ENCODE data around the gene ENO3. TPM values are rescaled to one million over a fixed set of nuclear protein-coding genes. Genes with fewer than 3 reads are reported as not detected.

Gene ENO3
- total RNA-seq, 1 donor from 2014 or later: 6.2 TPM

GRCh38 chr17:4937553-4937952, 13.4 kb upstream of the ENO3 start:
- no peak for DNase-seq (ENCODE audit: low spot score)

GRCh38 chr17:4938069-4938491, 12.8 kb upstream of the ENO3 start:
- DNase-seq (ENCODE audit: low spot score): no peak

- DNase-seq (ENCODE audit: low spot score): no peak
Measured at GRCh38 chr17:4938688-4939545, 12.0 kb upstream of the ENO3 start.

GRCh38 chr17:4939546-4939795, 11.4 kb upstream of the ENO3 start:
- DNase-seq (ENCODE audit: low spot score): no peak

- peak; percentile 97 for DNase-seq (ENCODE audit: low spot score)
Measured at GRCh38 chr17:4939796-4940554, 10.9 kb upstream of the ENO3 start, which contains the start of the genes RNF167 and SLC25A11. Gene RNF167, plus strand, starts transcription at chr17:4940268. Its CDS starts 642 bp downstream, at chr17:4940910. Gene SLC25A11, minus strand, starts transcription at chr17:4940046. Its CDS starts 136 bp downstream, at chr17:4939910.

- DNase-seq (ENCODE audit: low spot score): no peak
Measured at GRCh38 chr17:4940555-4941318, 10.2 kb upstream of the ENO3 start.

- DNase-seq (ENCODE audit: low spot score): no peak
Measured at GRCh38 chr17:4941319-4941610, 9.7 kb upstream of the ENO3 start.

GRCh38 chr17:4942760-4943508, 8.0 kb upstream of the ENO3 start:
- DNase-seq (ENCODE audit: low spot score): no peak

- no peak for DNase-seq (ENCODE audit: low spot score)
Measured at GRCh38 chr17:4944163-4944553, 6.8 kb upstream of the ENO3 start.

GRCh38 chr17:4944554-4945175, 6.3 kb upstream of the ENO3 start:
- no peak for DNase-seq (ENCODE audit: low spot score)

GRCh38 chr17:4945176-4945943, 5.6 kb upstream of the ENO3 start:
- peak; percentile 80 for DNase-seq (ENCODE audit: low spot score)

- no peak for DNase-seq (ENCODE audit: low spot score)
Measured at GRCh38 chr17:4945944-4946280, 5.0 kb upstream of the ENO3 start.

- DNase-seq (ENCODE audit: low spot score): no peak
Measured at GRCh38 chr17:4946312-4946976, 4.5 kb upstream of the ENO3 start.

GRCh38 chr17:4947010-4947410, 3.9 kb upstream of the ENO3 start:
- DNase-seq (ENCODE audit: low spot score): no peak

GRCh38 chr17:4947411-4948165, 3.3 kb upstream of the ENO3 start:
- peak; percentile 79 for DNase-seq (ENCODE audit: low spot score)

- peak; percentile 93 for DNase-seq (ENCODE audit: low spot score)
Measured at GRCh38 chr17:4948166-4948930, 2.6 kb upstream of the ENO3 start, which contains the start of gene PFN1. Gene PFN1, minus strand, starts transcription at chr17:4948530. Its CDS starts 136 bp downstream, at chr17:4948394.

GRCh38 chr17:4948931-4949320, 2.0 kb upstream of the ENO3 start:
- peak; percentile 86 for DNase-seq (ENCODE audit: low spot score)

GRCh38 chr17:4949321-4950074, 1.4 kb upstream of the ENO3 start:
- DNase-seq (ENCODE audit: low spot score): peak; percentile 80

Data from ureter (tissue), 1 donor.